ENCODE results near the gene SAMD9L. TPM values are rescaled to one million over a fixed set of nuclear protein-coding genes. Genes with fewer than 3 reads are reported as not detected.

Gene SAMD9L
- total RNA-seq, 1 experiment from 2014 or later = 1.5 TPM

DNA sequence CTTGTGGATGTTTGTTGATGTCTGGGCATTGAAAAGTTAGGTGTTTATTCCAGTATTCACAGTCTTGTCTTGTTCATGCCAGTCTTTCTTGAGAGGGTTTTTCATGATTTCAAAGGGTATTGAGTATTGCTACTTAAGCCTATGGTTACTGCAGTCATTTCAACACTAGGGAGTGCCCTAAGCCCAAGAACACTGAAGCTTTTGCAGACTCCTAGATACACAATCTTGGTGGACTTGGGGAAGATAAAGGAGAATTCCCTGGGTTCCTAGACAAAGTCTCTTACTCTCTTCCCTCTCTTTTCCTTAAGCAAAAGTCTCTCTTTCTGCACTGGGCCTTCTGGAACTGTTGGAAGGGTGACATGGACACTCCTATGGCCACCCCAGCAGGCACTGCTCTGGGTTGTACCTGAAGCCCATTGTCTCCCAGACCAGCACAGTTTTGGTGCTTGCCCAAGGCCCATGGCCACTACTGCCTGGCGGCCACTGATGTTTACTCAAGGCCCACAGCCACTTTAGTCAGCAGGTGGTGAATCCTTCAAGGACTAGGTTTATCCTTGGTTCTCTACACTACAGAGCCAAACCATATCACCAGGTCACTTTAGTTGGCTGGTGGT, 55.3 kb downstream of the SAMD9L start:
- no peaks in the 10 kb centered on the region for H3K9me3 Mint-ChIP-seq (ENCODE audit: unreplicated experiment)
- BruUV-seq (replicated peaks) = no TSS peak
- H3K27me3 Mint-ChIP-seq (ENCODE audit: insufficient read depth, unreplicated experiment) = peaks cover 95% of the 10 kb centered on the region
- TF ChIP-seq, protein P1, sequence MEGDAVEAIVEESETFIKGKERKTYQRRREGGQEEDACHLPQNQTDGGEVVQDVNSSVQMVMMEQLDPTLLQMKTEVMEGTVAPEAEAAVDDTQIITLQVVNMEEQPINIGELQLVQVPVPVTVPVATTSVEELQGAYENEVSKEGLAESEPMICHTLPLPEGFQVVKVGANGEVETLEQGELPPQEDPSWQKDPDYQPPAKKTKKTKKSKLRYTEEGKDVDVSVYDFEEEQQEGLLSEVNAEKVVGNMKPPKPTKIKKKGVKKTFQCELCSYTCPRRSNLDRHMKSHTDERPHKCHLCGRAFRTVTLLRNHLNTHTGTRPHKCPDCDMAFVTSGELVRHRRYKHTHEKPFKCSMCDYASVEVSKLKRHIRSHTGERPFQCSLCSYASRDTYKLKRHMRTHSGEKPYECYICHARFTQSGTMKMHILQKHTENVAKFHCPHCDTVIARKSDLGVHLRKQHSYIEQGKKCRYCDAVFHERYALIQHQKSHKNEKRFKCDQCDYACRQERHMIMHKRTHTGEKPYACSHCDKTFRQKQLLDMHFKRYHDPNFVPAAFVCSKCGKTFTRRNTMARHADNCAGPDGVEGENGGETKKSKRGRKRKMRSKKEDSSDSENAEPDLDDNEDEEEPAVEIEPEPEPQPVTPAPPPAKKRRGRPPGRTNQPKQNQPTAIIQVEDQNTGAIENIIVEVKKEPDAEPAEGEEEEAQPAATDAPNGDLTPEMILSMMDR (IDR thresholded peaks at IDR 0.05; ENCODE audit: unreplicated experiment) = peak; percentile 72
- no peak overlapping the region for H3K27ac Mint-ChIP-seq (ENCODE audit: low read depth, unreplicated experiment)
- CTCF ChIA-PET = interaction anchor here (0.7 to 3.8 kb wide), 6 partner anchors 9 to 136 kb away, joined by 3 to 30 read pairs (median 3); partner anchors contain the start of gene HEPACAM2
- DNase-seq (ENCODE audit: unreplicated experiment) = peak; percentile 56
- POLR2A ChIA-PET = interaction anchor here (0.6 kb wide), 2 partner anchors 132 to 1088 kb away, joined by 3 read pairs; no protein-coding TSS in a partner anchor
- peaks cover 5% of the 10 kb centered on the region for H3K36me3 Mint-ChIP-seq (ENCODE audit: insufficient read depth, unreplicated experiment)
- intact Hi-C loops (cut with micrococcal nuclease) = loop anchor here (1.0 to 10.0 kb wide), 3 partner anchors 82 to 458 kb away; no protein-coding TSS in a partner anchor
- no peak overlapping the region for H3K4me3 Mint-ChIP-seq (ENCODE audit: unreplicated experiment)
- H3K4me1 Mint-ChIP-seq (ENCODE audit: insufficient read depth, unreplicated experiment) = no peaks in the 10 kb centered on the region

Other genes starting within 250 kb of the SAMD9L start
- gene SAMD9, start 30.4 kb downstream of the SAMD9L start, total RNA-seq (2022) = 4.4 and 7.9 TPM in 2 replicates
- not detected in 2 replicates for gene HEPACAM2, start 78.1 kb upstream of the SAMD9L start, total RNA-seq (2022)
- gene VPS50, start 84.0 kb upstream of the SAMD9L start, total RNA-seq (2022) = 15.2 and 22.4 TPM in 2 replicates